PFSK-1 (cell line): Measurements from ENCODE around the gene CDCA3.

Experiments
- FOXP2 ChIP-seq: optimal IDR thresholded peaks from 2 replicates; pipeline ENCODE3; 2011; ENCODE audit warnings: borderline replicate concordance, control low read depth, inconsistent platforms; ENCODE audit not compliant: insufficient read depth; ENCODE audit errors: extremely low read length, extremely low read depth
- POLR2AphosphoS5 ChIP-seq: IDR thresholded peaks from 2 replicates; pipeline ENCODE4 v1.6.1; 2012; ENCODE audit warnings: low read depth, mild to moderate bottlenecking, control low read depth, low read length, moderate library complexity
- REST ChIP-seq, 2 experiments: IDR thresholded peaks; 2 replicates each; pipeline versions ENCODE4 v1.6.1 to v1.8.0; 2011 to 2012; ENCODE audit warnings: low read depth in 2 of 2, low read length in 2 of 2, control low read depth in 1 of 2, inconsistent platforms in 1 of 2, mild to moderate bottlenecking in 1 of 2, moderate library complexity in 1 of 2; ENCODE audit not compliant: insufficient read depth in 1 of 2
- SIN3A ChIP-seq: IDR thresholded peaks from 2 replicates; pipeline ENCODE4 v1.6.1; 2012; ENCODE audit warnings: mild to moderate bottlenecking, low read length, moderate library complexity, borderline replicate concordance; ENCODE audit not compliant: insufficient read depth
- TAF1 ChIP-seq: IDR thresholded peaks from 2 replicates; pipeline ENCODE4 v1.6.1; 2012; ENCODE audit warnings: low read length, control low read depth, borderline replicate concordance; ENCODE audit not compliant: insufficient read depth

CDCA3 gene

GRCh38 chr12:6855322-6855721 is 4.2 kb upstream of the CDCA3 start:
- TF ChIP-seq TAF1 (no peak), FOXP2 (no peak), SIN3A (no peak), POLR2AphosphoS5 (no peak), REST (IDR thresholded peaks at IDR 0.05; ENCODE audit: insufficient read depth in 1 of 2, low read depth in 2 of 2, low read length in 2 of 2) (no peak)

GRCh38 chr12:6854036-6854435 is 3.0 kb upstream of the CDCA3 start:
- no peak for TF ChIP-seq POLR2AphosphoS5
- no peak for TF ChIP-seq REST (IDR thresholded peaks at IDR 0.05; ENCODE audit: insufficient read depth in 1 of 2, low read depth in 2 of 2, low read length in 2 of 2)
- no peak for TF ChIP-seq TAF1
- no peak for TF ChIP-seq FOXP2
- no peak for TF ChIP-seq SIN3A

GRCh38 chr12:6853626-6854025 is 2.5 kb upstream of the CDCA3 start:
- no peak for TF ChIP-seq POLR2AphosphoS5
- TF ChIP-seq TAF1 = no peak
- TF ChIP-seq REST (IDR thresholded peaks at IDR 0.05; ENCODE audit: insufficient read depth in 1 of 2, low read depth in 2 of 2, low read length in 2 of 2) = no peak
- no peak for TF ChIP-seq FOXP2
- TF ChIP-seq SIN3A = no peak

- TF ChIP-seq FOXP2 = peak; percentile 4
- TF ChIP-seq SIN3A = no peak
These were observed 1.7 kb upstream of the CDCA3 start for GRCh38 chr12:6852651-6853354.

- TF ChIP-seq REST (IDR thresholded peaks at IDR 0.05; ENCODE audit: insufficient read depth in 1 of 2, low read depth in 2 of 2, low read length in 2 of 2) (no peak), FOXP2 (peak; percentile 82), SIN3A (no peak), TAF1 (no peak), POLR2AphosphoS5 (peak; percentile 72)
These were observed 1.0 kb upstream of the CDCA3 start, which contains the start of gene USP5 for GRCh38 chr12:6851921-6852650. Gene USP5 (plus strand): TSS chr12:6852150. CDS start chr12:6852180, 30 bp downstream.
